GM18526 (cell line): ENCODE results near the gene LRP6.

Experiments
- POLR2A ChIP-seq: IDR thresholded peaks from 3 replicates; pipeline ENCODE4 v1.6.1; 2011; ENCODE audit not compliant: insufficient read length; ENCODE audit errors: extremely low read depth

The LRP6 gene

GRCh38 chr12:12087693-12088034 lies 179.2 kb downstream of the LRP6 start:
- TF ChIP-seq POLR2A = no peak

GRCh38 chr12:12086973-12087692 lies 179.7 kb downstream of the LRP6 start:
- no peak for TF ChIP-seq POLR2A

- no peak for TF ChIP-seq POLR2A
Observed at GRCh38 chr12:12086362-12086761, 180.5 kb downstream of the LRP6 start.

GRCh38 chr12:12083688-12084087 lies 183.2 kb downstream of the LRP6 start:
- no peak for TF ChIP-seq POLR2A

- no peak for TF ChIP-seq POLR2A
Observed at GRCh38 chr12:12081836-12082497, 184.9 kb downstream of the LRP6 start.

- TF ChIP-seq POLR2A = no peak
Observed at GRCh38 chr12:12079291-12079690, 187.6 kb downstream of the LRP6 start.

GRCh38 chr12:12072064-12072760 lies 194.6 kb downstream of the LRP6 start:
- no peak for TF ChIP-seq POLR2A

- peak; percentile 27 for TF ChIP-seq POLR2A
Observed at GRCh38 chr12:12070674-12071656, 195.9 kb downstream of the LRP6 start, which contains the start of gene BCL2L14. BCL2L14 (plus strand) TSS chr12:12070939; CDS start chr12:12079306, 8,367 bp downstream.

- TF ChIP-seq POLR2A = no peak
Observed at GRCh38 chr12:12069821-12070548, 196.9 kb downstream of the LRP6 start.

- TF ChIP-seq POLR2A = no peak
Observed at GRCh38 chr12:12068751-12069150, 198.1 kb downstream of the LRP6 start.
